Left lung (tissue), 10 donors: ENCODE results near the gene RBPMS2. TPM values are rescaled to one million over a fixed set of nuclear protein-coding genes. Genes with fewer than 3 reads are reported as not detected.

Source experiments
- ATAC-seq: fragments of 200-7000 bp; cut with Tn5 transposase; one replicate; pipeline ENCODE4 v1.9.1; 2020; ENCODE audit warnings: moderate library complexity
- DNase-seq, 4 donors: peaks; one replicate each; pipeline ENCODE4 v3.0.0-alpha.2; 2013 to 2020
- H3K27ac ChIP-seq, 2 donors: fragments of 200-600 bp; sonication (generic) in 1 of 2; one replicate each; pipeline versions ENCODE4 v1.5.0 to v1.8.0; 2020 to 2021
- H3K27me3 ChIP-seq, 2 donors: fragments of 200-600 bp; sonication (generic) in 1 of 2; one replicate each; pipeline versions ENCODE4 v1.5.0 to v1.8.0; 2020 to 2021
- H3K36me3 ChIP-seq, 2 donors: fragments of 200-600 bp; sonication (generic) in 1 of 2; one replicate each; pipeline versions ENCODE4 v1.5.0 to v1.8.0; 2020 to 2021
- H3K4me1 ChIP-seq, 2 donors: fragments of 200-600 bp; one replicate each; pipeline ENCODE4 v1.8.0; 2021
- H3K4me3 ChIP-seq, 2 donors: fragments of 200-600 bp; sonication (generic) in 1 of 2; one replicate each; pipeline versions ENCODE4 v1.5.0 to v1.8.0; 2020 to 2021; ENCODE audit warnings: mild to moderate bottlenecking in 1 of 2
- H3K9me3 ChIP-seq, 2 donors: fragments of 200-600 bp; sonication (generic) in 1 of 2; one replicate each; pipeline versions ENCODE4 v1.5.0 to v1.8.0; 2020 to 2021
- intact Hi-C, 2 donors: fragments of 100-400 bp; cut with DNase I; formaldehyde crosslinking; loops; one replicate each; pipeline versions ENCODE4 v1.11.2 to v1.14.2; 2022
- microRNA-seq, 2 donors: library from miRNA; unstranded; fragments of <30 nt; microRNA quantifications; one replicate each; pipeline ENCODE4, GENCODE V29; 2019
- polyA plus RNA-seq, 6 donors: library from polyadenylated mRNA; unstranded; fragments of 120-200 nt; gene quantifications; one replicate each; pipeline ENCODE4 v1.2.1, GENCODE V29; 2013; ENCODE audit not compliant: insufficient read length in 6 of 6
- total RNA-seq, 2 donors: library from RNA; stranded (reverse); fragmentation: NEBNext Ultra II Directional; extraction: Animal tissue kit (Norgen Biotek cat#: 25700); gene quantifications; one replicate each; pipeline ENCODE4 v1.2.1, GENCODE V29; 2021
- TF ChIP-seq, protein P1 (sequence below), 2 donors: fragments of 200-600 bp; sonication (generic) in 1 of 2; IDR thresholded peaks; one replicate each; pipeline versions ENCODE4 v1.5.0 to v1.8.0; 2021; ENCODE audit warnings: antibody characterized with exemption in 2 of 2
- donor health status: DM: no; HTN: yes; CAD: no.
- donor health status: DM: no; HTN: no; CAD: no.

RBPMS2 gene
- total and polyA plus RNA-seq, 8 donors, result 3.7 to 12.7 (median 6.8) TPM

DNA sequence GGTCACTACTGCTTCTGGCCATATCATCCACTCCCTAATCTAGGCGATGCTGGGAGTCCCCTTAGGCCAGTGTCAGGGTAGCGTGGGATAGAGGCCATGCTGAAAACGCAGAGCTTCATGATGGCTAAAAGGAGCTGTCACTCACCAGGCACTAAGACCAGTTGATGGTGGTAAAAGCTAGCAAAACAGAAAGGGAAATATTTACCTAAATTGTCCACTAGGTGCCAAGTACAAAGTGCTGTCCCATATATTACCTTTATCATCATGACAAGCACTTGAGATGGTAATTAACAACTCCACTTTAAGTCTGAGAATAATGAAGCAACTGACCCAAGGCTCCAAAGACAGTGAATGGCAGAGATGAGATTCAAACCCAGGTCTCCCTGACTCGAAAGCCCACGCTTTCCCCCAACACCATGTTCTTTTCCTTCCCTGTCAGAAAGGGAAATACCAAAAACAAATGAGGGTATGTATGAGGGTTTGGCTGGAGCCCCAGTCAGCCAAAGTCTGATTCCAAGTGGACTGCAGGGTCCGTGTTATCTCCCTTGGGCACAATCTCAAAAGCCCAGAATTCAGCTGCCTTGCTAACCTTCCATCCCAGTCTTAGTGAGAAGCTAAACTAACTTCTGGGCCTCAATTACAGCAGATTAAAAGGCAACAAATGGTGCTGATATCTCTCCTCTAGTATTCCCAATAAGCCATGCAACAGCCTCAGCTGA, 84.7 kb downstream of the RBPMS2 start:
- no peak for DNase-seq
- Histone ChIP-seq H3K36me3 (peaks cover 0 to 70% of the 10 kb centered on the region in 2 donors), H3K4me1 (peaks cover 25 to 54% of the 10 kb centered on the region in 2 donors), H3K9me3 (no peaks in the 10 kb centered on the region), H3K4me3 (no peak overlapping the region), H3K27ac (peak overlapping the region; percentile 26 to 90), H3K27me3 (no peaks in the 10 kb centered on the region)
- no peak for ATAC-seq
- TF ChIP-seq, protein P1, sequence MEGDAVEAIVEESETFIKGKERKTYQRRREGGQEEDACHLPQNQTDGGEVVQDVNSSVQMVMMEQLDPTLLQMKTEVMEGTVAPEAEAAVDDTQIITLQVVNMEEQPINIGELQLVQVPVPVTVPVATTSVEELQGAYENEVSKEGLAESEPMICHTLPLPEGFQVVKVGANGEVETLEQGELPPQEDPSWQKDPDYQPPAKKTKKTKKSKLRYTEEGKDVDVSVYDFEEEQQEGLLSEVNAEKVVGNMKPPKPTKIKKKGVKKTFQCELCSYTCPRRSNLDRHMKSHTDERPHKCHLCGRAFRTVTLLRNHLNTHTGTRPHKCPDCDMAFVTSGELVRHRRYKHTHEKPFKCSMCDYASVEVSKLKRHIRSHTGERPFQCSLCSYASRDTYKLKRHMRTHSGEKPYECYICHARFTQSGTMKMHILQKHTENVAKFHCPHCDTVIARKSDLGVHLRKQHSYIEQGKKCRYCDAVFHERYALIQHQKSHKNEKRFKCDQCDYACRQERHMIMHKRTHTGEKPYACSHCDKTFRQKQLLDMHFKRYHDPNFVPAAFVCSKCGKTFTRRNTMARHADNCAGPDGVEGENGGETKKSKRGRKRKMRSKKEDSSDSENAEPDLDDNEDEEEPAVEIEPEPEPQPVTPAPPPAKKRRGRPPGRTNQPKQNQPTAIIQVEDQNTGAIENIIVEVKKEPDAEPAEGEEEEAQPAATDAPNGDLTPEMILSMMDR (IDR thresholded peaks at IDR 0.05), result no peak
- intact Hi-C loops, result no loop called here

DNA sequence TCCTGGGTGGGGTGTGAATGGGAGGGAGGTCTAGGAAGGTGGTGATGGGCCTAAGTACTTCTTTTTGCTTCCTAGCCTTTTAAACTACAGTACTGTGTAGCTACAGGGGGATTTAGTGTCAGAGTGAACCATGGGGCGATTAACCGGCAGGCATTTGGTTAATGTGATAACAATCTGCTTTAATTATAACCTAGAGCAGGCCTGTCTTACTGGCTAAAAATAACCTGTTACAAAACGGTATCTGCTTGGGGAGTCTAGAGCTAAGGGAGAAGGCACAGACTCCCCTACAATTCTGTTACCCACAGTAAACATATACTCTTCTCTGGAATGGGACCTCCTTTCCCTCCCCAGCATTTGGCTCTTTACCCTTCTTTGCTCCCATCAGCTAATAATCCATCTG, 85.4 kb downstream of the RBPMS2 start:
- ATAC-seq, result no peak

More for the DNA sequence above, 85.4 kb downstream of the RBPMS2 start:
- no peak for DNase-seq
- Histone ChIP-seq H3K27me3 (no peaks in the 10 kb centered on the region), H3K9me3 (no peaks in the 10 kb centered on the region), H3K4me1 (peaks cover 18 to 47% of the 10 kb centered on the region in 2 donors), H3K36me3 (peaks cover 0 to 77% of the 10 kb centered on the region in 2 donors), H3K4me3 (no peak overlapping the region), H3K27ac (peak overlapping the region in 1 of 2 donors; percentile 90)
- TF ChIP-seq, protein P1 (IDR thresholded peaks at IDR 0.05), result no peak
- intact Hi-C loops, result no loop called here

Small RNA genes lying within 50 kb of the gene (microRNA-seq; reads per million reads assigned to microRNA genes)
- gene MIR1272, result 0 reads per million in 2 donors

Other genes starting within 250 kb of the RBPMS2 start
- 1 to 10 TPM; 1.6 to 2.7 TPM for gene PIF1, start 50.1 kb upstream of the RBPMS2 start, total RNA-seq
- gene PIF1, start 50.1 kb upstream of the RBPMS2 start, polyA plus RNA-seq, result 10 to 100 TPM in 5 of 6 donors, 1 to 10 TPM in 1; 8.8 to 17.7 (median 11.5) TPM
- gene PLEKHO2, start 66.3 kb upstream of the RBPMS2 start, total RNA-seq, result 10 to 100 TPM; 34.5 to 91.8 TPM
- gene PLEKHO2, start 66.3 kb upstream of the RBPMS2 start, polyA plus RNA-seq, result 10 to 100 TPM; 22.0 to 29.1 (median 25.3) TPM
- 1 to 10 TPM; 3.4 to 6.3 TPM for gene ANKDD1A, start 136.3 kb upstream of the RBPMS2 start, total RNA-seq
- gene ANKDD1A, start 136.3 kb upstream of the RBPMS2 start, polyA plus RNA-seq, result 10 to 100 TPM in 5 of 6 donors, 1 to 10 TPM in 1; 9.0 to 13.5 (median 11.9) TPM
- 100 to 1,000 TPM in 1 of 2 donors, 10 to 100 TPM in 1; 93.9 to 123 TPM for gene SPG21, start 214.3 kb upstream of the RBPMS2 start, total RNA-seq
- gene SPG21, start 214.3 kb upstream of the RBPMS2 start, polyA plus RNA-seq, result 100 to 1,000 TPM in 4 of 6 donors, 10 to 100 TPM in 2; 94.0 to 118 (median 104) TPM